ENCODE measurements around the gene IMPDH1.

Gene IMPDH1

DNA sequence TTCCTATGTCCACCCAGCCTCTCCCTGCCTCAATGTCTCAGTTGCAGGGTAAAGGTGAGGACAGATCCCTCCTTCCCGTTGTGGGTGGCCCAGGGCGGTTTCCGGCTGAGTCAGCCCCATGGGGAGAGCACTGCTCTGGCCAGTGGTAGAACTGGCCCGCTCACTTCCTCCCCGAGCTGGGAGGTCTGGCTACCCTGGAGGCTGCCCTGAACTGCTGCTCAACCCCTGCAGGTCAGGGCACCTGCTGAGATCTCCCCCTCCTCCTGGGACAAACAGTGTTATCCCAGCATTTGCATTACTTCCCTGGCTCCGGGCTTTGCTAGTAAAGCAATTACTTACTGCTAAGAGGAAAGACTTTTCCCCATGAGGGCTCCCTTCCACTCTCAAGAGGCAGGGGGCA lies 21.4 kb upstream of the IMPDH1 start:
- TF ChIP-seq, protein P1, sequence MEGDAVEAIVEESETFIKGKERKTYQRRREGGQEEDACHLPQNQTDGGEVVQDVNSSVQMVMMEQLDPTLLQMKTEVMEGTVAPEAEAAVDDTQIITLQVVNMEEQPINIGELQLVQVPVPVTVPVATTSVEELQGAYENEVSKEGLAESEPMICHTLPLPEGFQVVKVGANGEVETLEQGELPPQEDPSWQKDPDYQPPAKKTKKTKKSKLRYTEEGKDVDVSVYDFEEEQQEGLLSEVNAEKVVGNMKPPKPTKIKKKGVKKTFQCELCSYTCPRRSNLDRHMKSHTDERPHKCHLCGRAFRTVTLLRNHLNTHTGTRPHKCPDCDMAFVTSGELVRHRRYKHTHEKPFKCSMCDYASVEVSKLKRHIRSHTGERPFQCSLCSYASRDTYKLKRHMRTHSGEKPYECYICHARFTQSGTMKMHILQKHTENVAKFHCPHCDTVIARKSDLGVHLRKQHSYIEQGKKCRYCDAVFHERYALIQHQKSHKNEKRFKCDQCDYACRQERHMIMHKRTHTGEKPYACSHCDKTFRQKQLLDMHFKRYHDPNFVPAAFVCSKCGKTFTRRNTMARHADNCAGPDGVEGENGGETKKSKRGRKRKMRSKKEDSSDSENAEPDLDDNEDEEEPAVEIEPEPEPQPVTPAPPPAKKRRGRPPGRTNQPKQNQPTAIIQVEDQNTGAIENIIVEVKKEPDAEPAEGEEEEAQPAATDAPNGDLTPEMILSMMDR (IDR thresholded peaks at IDR 0.05; ENCODE audit: low read depth, low read length): no peak
- DNase-seq (ENCODE audit: extremely low read depth, low read depth): no peak

DNA sequence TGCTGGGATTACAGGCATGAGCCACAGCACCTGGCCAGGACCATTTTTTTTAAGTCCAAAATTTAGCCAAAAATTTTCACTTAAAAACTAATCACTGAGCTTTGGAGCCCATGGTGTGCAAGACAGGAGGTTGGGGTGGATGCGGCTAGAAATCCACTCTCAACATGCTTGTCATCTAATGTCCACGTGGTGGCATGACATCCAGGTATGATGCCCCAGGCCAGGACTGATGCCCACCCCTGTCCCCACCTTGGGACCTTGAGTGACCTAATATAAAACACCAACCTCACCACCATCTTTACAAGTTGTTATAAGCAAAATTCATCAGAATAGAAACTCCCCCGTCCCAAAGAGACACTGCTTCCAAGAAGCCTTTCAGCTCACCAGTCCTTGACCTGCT lies 20.4 kb upstream of the IMPDH1 start:
- TF ChIP-seq, protein P1 (IDR thresholded peaks at IDR 0.05; ENCODE audit: low read depth, low read length): no peak
- DNase-seq (ENCODE audit: extremely low read depth, low read depth): no peak

DNA sequence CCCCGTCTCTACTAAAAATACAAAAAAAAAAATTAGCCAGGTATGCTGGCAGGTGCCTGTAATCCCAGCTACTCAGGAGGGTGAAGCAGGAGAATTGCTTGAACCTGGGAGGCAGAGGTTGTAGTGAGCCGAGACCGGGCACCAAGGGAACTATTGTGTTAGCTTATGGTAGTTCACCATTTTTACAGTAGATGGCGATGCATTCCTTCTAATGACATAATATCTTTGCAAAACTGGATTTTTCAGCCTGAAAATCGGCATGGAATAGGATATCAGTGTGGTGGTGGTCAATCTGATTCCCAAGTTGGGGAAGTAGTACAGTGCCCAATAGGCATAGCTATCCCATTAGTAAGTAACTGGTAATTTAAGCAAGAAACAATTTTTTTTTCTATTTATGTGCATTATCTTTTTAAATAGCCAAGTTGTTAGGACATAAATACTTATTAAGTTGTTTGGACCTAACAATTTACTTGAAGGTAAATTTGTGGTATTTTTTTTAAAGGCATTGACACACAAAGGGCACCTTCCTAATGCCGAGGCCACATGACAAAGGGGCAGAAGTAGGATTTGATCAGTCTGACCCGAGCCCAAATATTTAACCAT lies 17.6 kb upstream of the IMPDH1 start:
- TF ChIP-seq, protein P1 (IDR thresholded peaks at IDR 0.05; ENCODE audit: low read depth, low read length): peak; percentile 58
- DNase-seq (ENCODE audit: extremely low read depth, low read depth): no peak

DNA sequence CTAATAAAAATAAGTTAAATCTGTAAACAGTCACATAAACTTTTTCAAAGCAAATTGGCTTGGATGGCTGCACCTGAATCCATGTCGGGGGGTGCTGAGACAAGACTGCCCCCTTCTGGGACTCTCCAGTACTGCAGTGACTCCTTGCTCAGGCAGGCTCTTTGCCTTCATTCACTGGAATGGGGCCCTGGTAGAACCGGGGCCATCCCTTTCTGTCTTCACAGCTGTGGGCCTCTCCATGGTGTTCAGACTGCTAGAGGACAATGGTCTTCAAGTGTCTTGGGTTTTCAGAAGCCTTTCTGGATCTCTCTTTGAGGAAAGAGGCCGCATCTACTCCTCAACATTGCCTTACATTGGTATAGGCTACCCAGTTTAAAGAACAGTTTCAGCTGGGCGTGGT lies 16.1 kb upstream of the IMPDH1 start:
- DNase-seq (ENCODE audit: extremely low read depth, low read depth): no peak
- TF ChIP-seq, protein P1 (IDR thresholded peaks at IDR 0.05; ENCODE audit: low read depth, low read length): peak; percentile 95

DNA sequence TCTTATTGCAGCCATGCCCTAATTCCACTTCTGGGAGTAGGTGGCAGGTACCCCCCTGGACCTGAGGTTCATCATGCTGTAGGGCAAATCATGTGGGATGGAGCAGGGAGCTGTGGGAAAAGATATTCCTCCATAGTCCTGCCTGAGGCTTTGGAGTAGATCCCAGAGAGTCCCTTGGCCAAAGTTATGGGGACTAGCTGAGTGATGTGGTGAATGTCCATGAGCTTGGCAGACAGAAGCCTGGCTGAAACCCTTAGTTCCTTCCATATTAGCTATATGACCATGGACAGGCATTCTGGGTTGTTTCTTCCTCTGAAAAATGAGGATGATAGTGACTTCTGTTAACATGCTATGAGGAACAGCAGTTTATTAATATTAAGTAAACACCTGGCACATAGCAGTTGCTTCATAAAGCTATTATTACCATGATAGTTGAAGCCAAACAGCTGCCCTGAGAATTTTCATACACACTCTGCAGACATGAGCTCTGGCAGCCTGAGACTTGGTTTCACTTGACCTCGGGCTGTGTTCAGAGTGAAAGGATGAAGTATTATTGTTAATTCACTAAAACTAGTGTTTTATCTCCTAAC lies 15.0 kb upstream of the IMPDH1 start:
- TF ChIP-seq, protein P1 (IDR thresholded peaks at IDR 0.05; ENCODE audit: low read depth, low read length): no peak
- DNase-seq (ENCODE audit: extremely low read depth, low read depth): no peak

DNA sequence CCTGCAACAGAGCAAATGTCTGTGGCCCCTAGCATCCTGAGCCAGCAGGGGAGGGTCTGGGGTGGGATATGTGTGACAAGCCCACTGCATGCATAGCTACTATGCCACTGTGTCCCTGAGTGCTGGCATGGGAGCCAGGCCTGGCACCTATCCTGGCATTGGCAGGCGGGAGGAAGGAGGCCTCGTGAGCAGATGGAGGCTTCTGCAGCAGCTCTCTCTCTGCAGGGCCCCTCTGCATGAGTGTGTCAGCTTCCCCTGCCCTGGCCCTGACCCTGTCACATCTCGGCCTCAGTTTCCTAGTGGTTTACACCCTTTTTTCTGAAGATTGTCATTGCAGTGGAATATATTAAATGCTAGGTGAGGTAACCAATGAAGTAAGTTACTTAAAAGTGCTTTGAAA lies 13.1 kb upstream of the IMPDH1 start:
- TF ChIP-seq, protein P1 (IDR thresholded peaks at IDR 0.05; ENCODE audit: low read depth, low read length): no peak
- DNase-seq (ENCODE audit: extremely low read depth, low read depth): no peak

DNA sequence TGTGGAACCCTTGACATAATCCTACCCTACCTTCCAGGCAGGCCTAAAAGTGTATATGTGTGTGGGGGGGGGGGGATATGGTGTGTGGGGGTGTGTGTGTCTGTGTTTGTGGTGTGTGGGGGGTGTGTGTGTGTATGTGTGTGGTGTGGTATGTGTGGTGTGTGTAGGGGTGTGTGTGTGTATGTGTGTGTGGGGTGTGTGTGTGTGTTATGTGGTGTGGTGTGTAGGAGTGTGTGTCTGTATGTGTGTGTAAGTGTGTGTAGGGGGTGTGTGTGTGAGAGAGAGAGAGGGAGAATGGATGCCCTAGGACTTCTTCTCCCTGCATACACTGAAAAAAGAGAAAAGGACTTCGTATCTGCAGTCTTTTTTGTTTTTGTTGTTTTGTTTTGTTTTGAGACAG lies 12.3 kb upstream of the IMPDH1 start:
- no peak for DNase-seq (ENCODE audit: extremely low read depth, low read depth)
- TF ChIP-seq, protein P1 (IDR thresholded peaks at IDR 0.05; ENCODE audit: low read depth, low read length): no peak
